HG03521 (cell line): ENCODE measurements around the gene ZNF26.
"Not testable (repeated sequence)": the region's sequence is repeated elsewhere in the genome, so short reads cannot be mapped to it uniquely, and the experiment has no call there.

ENCODE experiments used
- ATAC-seq: cut with Tn5 transposase; IDR thresholded peaks from one replicate; pipeline ENCODE4 v1.9.1; 2021; ENCODE audit warnings: mild to moderate bottlenecking, moderate library complexity; ENCODE audit not compliant: unreplicated experiment

ZNF26 gene

GRCh38 chr12:132955094-132956010 is 30.8 kb upstream of the ZNF26 start:
- ATAC-seq, result peak; percentile 25

GRCh38 chr12:132956011-132956788 is 30.0 kb upstream of the ZNF26 start, which contains the start of gene ZNF605:
Gene ZNF605 (minus strand): TSS chr12:132956306. CDS start chr12:132945635, 10,671 bp downstream.
- ATAC-seq, result peak; percentile 88

GRCh38 chr12:132961790-132962189 is 24.4 kb upstream of the ZNF26 start:
- not testable (repeated sequence) for ATAC-seq

- not testable (repeated sequence) for ATAC-seq
Observed at GRCh38 chr12:132963947-132964346, 22.2 kb upstream of the ZNF26 start.

GRCh38 chr12:132965796-132966195 is 20.4 kb upstream of the ZNF26 start:
- no peak for ATAC-seq

GRCh38 chr12:132966676-132967415 is 19.3 kb upstream of the ZNF26 start:
- ATAC-seq, result no peak

- no peak for ATAC-seq
Observed at GRCh38 chr12:132967736-132968135, 18.4 kb upstream of the ZNF26 start.

GRCh38 chr12:132972374-132972773 is 13.8 kb upstream of the ZNF26 start:
- no peak for ATAC-seq

GRCh38 chr12:132976870-132977269 is 9.3 kb upstream of the ZNF26 start:
- not testable (repeated sequence) for ATAC-seq

- no peak for ATAC-seq
Observed at GRCh38 chr12:132986885-132987225, 688 bp downstream of the ZNF26 start.

GRCh38 chr12:132998741-132999140 is 12.6 kb downstream of the ZNF26 start:
- ATAC-seq, result no peak

GRCh38 chr12:133010657-133011297 is 24.6 kb downstream of the ZNF26 start:
- no peak for ATAC-seq

- ATAC-seq, result no peak
Observed at GRCh38 chr12:133023566-133023965, 37.4 kb downstream of the ZNF26 start.

- no peak for ATAC-seq
Observed at GRCh38 chr12:133026996-133027395, 40.8 kb downstream of the ZNF26 start.

- peak; percentile 92 for ATAC-seq
Observed at GRCh38 chr12:133037207-133038005, 51.2 kb downstream of the ZNF26 start, which contains the start of gene ZNF84. Gene ZNF84 (plus strand): TSS chr12:133037509. CDS start chr12:133041468, 3,959 bp downstream.

GRCh38 chr12:133038118-133038709 is 52.0 kb downstream of the ZNF26 start:
- ATAC-seq, result no peak

- no peak for ATAC-seq
Observed at GRCh38 chr12:133046698-133047097, 60.5 kb downstream of the ZNF26 start.

- no peak for ATAC-seq
Observed at GRCh38 chr12:133057446-133057845, 71.3 kb downstream of the ZNF26 start.
